GM23338 (cell line): ENCODE results near the gene SUN5.

Source experiments
- EZH2phosphoT487 ChIP-seq: fragments of 200-600 bp; sonication (generic); IDR thresholded peaks from one replicate; pipeline ENCODE4 v1.8.1; 2018; ENCODE audit warnings: antibody characterized with exemption; ENCODE audit not compliant: unreplicated experiment
- NANOG ChIP-seq: IDR thresholded peaks from 2 replicates; pipeline ENCODE4 v1.6.1; 2016; ENCODE audit warnings: antibody characterized with exemption, borderline replicate concordance
- POLR2AphosphoS5 ChIP-seq: IDR thresholded peaks from 2 replicates; pipeline ENCODE4 v1.6.1; 2016; ENCODE audit warnings: antibody characterized with exemption, low read depth
- ZNF114 ChIP-seq: fragments of 250-450 bp; sonication (Bioruptor Pico); IDR thresholded peaks from 2 replicates; pipeline ENCODE4 v1.5.0; 2020; ENCODE audit warnings: mild to moderate bottlenecking, moderate library complexity
- TF ChIP-seq, protein P1 (sequence below), 2 experiments: fragments of 200-600 bp in 1 of 2; sonication (generic) in 1 of 2; conservative IDR thresholded peaks; 2 replicates each; pipeline versions ENCODE4 v1.5.1 to v1.6.1; 2016 to 2017; ENCODE audit warnings: antibody characterized with exemption in 2 of 2, low read depth in 2 of 2, mild to moderate bottlenecking in 2 of 2, moderate library complexity in 1 of 2
- TF ChIP-seq, protein P2 (sequence below): IDR thresholded peaks from one replicate; pipeline ENCODE4 v1.6.1; 2018; ENCODE audit warnings: antibody characterized with exemption; ENCODE audit not compliant: unreplicated experiment

- TF ChIP-seq, protein P1, sequence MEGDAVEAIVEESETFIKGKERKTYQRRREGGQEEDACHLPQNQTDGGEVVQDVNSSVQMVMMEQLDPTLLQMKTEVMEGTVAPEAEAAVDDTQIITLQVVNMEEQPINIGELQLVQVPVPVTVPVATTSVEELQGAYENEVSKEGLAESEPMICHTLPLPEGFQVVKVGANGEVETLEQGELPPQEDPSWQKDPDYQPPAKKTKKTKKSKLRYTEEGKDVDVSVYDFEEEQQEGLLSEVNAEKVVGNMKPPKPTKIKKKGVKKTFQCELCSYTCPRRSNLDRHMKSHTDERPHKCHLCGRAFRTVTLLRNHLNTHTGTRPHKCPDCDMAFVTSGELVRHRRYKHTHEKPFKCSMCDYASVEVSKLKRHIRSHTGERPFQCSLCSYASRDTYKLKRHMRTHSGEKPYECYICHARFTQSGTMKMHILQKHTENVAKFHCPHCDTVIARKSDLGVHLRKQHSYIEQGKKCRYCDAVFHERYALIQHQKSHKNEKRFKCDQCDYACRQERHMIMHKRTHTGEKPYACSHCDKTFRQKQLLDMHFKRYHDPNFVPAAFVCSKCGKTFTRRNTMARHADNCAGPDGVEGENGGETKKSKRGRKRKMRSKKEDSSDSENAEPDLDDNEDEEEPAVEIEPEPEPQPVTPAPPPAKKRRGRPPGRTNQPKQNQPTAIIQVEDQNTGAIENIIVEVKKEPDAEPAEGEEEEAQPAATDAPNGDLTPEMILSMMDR (conservative IDR thresholded peaks at IDR 0.05; ENCODE audit: low read depth in 2 of 2) = no peak
- TF ChIP-seq ZNF114 (CRISPR knock-in tag) = no peak
- no peak for TF ChIP-seq POLR2AphosphoS5
- TF ChIP-seq, protein P2, sequence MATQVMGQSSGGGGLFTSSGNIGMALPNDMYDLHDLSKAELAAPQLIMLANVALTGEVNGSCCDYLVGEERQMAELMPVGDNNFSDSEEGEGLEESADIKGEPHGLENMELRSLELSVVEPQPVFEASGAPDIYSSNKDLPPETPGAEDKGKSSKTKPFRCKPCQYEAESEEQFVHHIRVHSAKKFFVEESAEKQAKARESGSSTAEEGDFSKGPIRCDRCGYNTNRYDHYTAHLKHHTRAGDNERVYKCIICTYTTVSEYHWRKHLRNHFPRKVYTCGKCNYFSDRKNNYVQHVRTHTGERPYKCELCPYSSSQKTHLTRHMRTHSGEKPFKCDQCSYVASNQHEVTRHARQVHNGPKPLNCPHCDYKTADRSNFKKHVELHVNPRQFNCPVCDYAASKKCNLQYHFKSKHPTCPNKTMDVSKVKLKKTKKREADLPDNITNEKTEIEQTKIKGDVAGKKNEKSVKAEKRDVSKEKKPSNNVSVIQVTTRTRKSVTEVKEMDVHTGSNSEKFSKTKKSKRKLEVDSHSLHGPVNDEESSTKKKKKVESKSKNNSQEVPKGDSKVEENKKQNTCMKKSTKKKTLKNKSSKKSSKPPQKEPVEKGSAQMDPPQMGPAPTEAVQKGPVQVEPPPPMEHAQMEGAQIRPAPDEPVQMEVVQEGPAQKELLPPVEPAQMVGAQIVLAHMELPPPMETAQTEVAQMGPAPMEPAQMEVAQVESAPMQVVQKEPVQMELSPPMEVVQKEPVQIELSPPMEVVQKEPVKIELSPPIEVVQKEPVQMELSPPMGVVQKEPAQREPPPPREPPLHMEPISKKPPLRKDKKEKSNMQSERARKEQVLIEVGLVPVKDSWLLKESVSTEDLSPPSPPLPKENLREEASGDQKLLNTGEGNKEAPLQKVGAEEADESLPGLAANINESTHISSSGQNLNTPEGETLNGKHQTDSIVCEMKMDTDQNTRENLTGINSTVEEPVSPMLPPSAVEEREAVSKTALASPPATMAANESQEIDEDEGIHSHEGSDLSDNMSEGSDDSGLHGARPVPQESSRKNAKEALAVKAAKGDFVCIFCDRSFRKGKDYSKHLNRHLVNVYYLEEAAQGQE = no peak
- no peak for TF ChIP-seq NANOG
- TF ChIP-seq EZH2phosphoT487 = no peak
Measured at GRCh38 chr20:32993496-32994050, 10.7 kb downstream of the SUN5 start.
